ENCODE measurements around the gene NOTCH1. TPM values are rescaled to one million over a fixed set of nuclear protein-coding genes. Genes with fewer than 3 reads are reported as not detected.

NOTCH1 gene
- total and polyA plus RNA-seq, 4 donors, result 28.2 to 75.9 (median 50.0) TPM

- no peak for DNase-seq (ENCODE audit: low read depth in 4 of 6, low spot score in 6 of 6)
- H3K4me3 ChIP-seq (ENCODE audit: low read depth, low read length), result no peak overlapping the region
- H3K27ac ChIP-seq (ENCODE audit: low read depth, low read length), result no peak overlapping the region
- 96% methylated on average over 7 of the region's 7 CpGs for WGBS (ENCODE audit: insufficient coverage)
- H3K27me3 ChIP-seq (ENCODE audit: control insufficient read depth, insufficient read depth, low read length), result no peaks in the 10 kb centered on the region
- H3K36me3 ChIP-seq (ENCODE audit: control insufficient read depth, insufficient read depth, low read length), result peaks cover 8% of the 10 kb centered on the region
- H3K4me1 ChIP-seq (ENCODE audit: control insufficient read depth, insufficient read depth, low read length), result peaks cover 38% of the 10 kb centered on the region
- no peaks in the 10 kb centered on the region for H3K9me3 ChIP-seq (ENCODE audit: control insufficient read depth, insufficient read depth, low read length)
These were observed 58.2 kb downstream of the NOTCH1 start for GRCh38 chr9:136487672-136488071.

- Histone ChIP-seq H3K36me3 (ENCODE audit: control insufficient read depth, insufficient read depth, low read length) (peaks cover 6% of the 10 kb centered on the region), H3K27ac (ENCODE audit: low read depth, low read length) (no peak overlapping the region), H3K27me3 (ENCODE audit: control insufficient read depth, insufficient read depth, low read length) (no peaks in the 10 kb centered on the region), H3K9me3 (ENCODE audit: control insufficient read depth, insufficient read depth, low read length) (no peaks in the 10 kb centered on the region), H3K4me1 (ENCODE audit: control insufficient read depth, insufficient read depth, low read length) (peaks cover 39% of the 10 kb centered on the region), H3K4me3 (ENCODE audit: low read depth, low read length) (no peak overlapping the region)
- WGBS (ENCODE audit: insufficient coverage), result 93% methylated on average over 18 of the region's 18 CpGs
- no peak for DNase-seq (ENCODE audit: low read depth in 4 of 6, low spot score in 6 of 6)
These were observed 58.8 kb downstream of the NOTCH1 start for GRCh38 chr9:136486823-136487620.

GRCh38 chr9:136486131-136486530, 59.7 kb downstream of the NOTCH1 start:
- Histone ChIP-seq H3K4me3 (ENCODE audit: low read depth, low read length) (no peak overlapping the region), H3K4me1 (ENCODE audit: control insufficient read depth, insufficient read depth, low read length) (peaks cover 48% of the 10 kb centered on the region), H3K27ac (ENCODE audit: low read depth, low read length) (no peak overlapping the region), H3K36me3 (ENCODE audit: control insufficient read depth, insufficient read depth, low read length) (peaks cover 6% of the 10 kb centered on the region), H3K27me3 (ENCODE audit: control insufficient read depth, insufficient read depth, low read length) (no peaks in the 10 kb centered on the region), H3K9me3 (ENCODE audit: control insufficient read depth, insufficient read depth, low read length) (no peaks in the 10 kb centered on the region)
- DNase-seq (ENCODE audit: low read depth in 4 of 6, low spot score in 6 of 6), result no peak
- WGBS (ENCODE audit: insufficient coverage), result 90% methylated on average over 7 of the region's 7 CpGs

GRCh38 chr9:136485049-136486045, 60.5 kb downstream of the NOTCH1 start:
- no peaks in the 10 kb centered on the region for H3K27me3 ChIP-seq (ENCODE audit: control insufficient read depth, insufficient read depth, low read length)
- H3K4me3 ChIP-seq (ENCODE audit: low read depth, low read length), result no peak overlapping the region
- no peak overlapping the region for H3K27ac ChIP-seq (ENCODE audit: low read depth, low read length)
- H3K9me3 ChIP-seq (ENCODE audit: control insufficient read depth, insufficient read depth, low read length), result no peaks in the 10 kb centered on the region
- 31% methylated on average over 15 of the region's 21 CpGs for WGBS (ENCODE audit: insufficient coverage)
- H3K36me3 ChIP-seq (ENCODE audit: control insufficient read depth, insufficient read depth, low read length), result peaks cover under 1% of the 10 kb centered on the region
- DNase-seq (ENCODE audit: low read depth in 4 of 6, low spot score in 6 of 6), result peak in 5 of 6 donors; percentile 47 to 89 (median 68)
- peaks cover 48% of the 10 kb centered on the region for H3K4me1 ChIP-seq (ENCODE audit: control insufficient read depth, insufficient read depth, low read length)

GRCh38 chr9:136484153-136485048, 61.4 kb downstream of the NOTCH1 start:
- no peak for DNase-seq (ENCODE audit: low read depth in 4 of 6, low spot score in 6 of 6)
- Histone ChIP-seq H3K4me3 (ENCODE audit: low read depth, low read length) (peak overlapping the region; percentile 69), H3K27ac (ENCODE audit: low read depth, low read length) (peak overlapping the region; percentile 33), H3K36me3 (ENCODE audit: control insufficient read depth, insufficient read depth, low read length) (no peaks in the 10 kb centered on the region), H3K9me3 (ENCODE audit: control insufficient read depth, insufficient read depth, low read length) (no peaks in the 10 kb centered on the region), H3K4me1 (ENCODE audit: control insufficient read depth, insufficient read depth, low read length) (peaks cover 46% of the 10 kb centered on the region), H3K27me3 (ENCODE audit: control insufficient read depth, insufficient read depth, low read length) (no peaks in the 10 kb centered on the region)
- 37% methylated on average over 59 of the region's 59 CpGs for WGBS (ENCODE audit: insufficient coverage)

- peak in 5 of 6 donors; percentile 88 to 98 (median 91) for DNase-seq (ENCODE audit: low read depth in 4 of 6, low spot score in 6 of 6)
- H3K9me3 ChIP-seq (ENCODE audit: control insufficient read depth, insufficient read depth, low read length), result no peaks in the 10 kb centered on the region
- peak overlapping the region; percentile 100 for H3K27ac ChIP-seq (ENCODE audit: low read depth, low read length)
- no peaks in the 10 kb centered on the region for H3K36me3 ChIP-seq (ENCODE audit: control insufficient read depth, insufficient read depth, low read length)
- peak overlapping the region; percentile 69 for H3K4me3 ChIP-seq (ENCODE audit: low read depth, low read length)
- WGBS (ENCODE audit: insufficient coverage), result under 1% methylated on average over 63 of the region's 63 CpGs
- peaks cover 41% of the 10 kb centered on the region for H3K4me1 ChIP-seq (ENCODE audit: control insufficient read depth, insufficient read depth, low read length)
- H3K27me3 ChIP-seq (ENCODE audit: control insufficient read depth, insufficient read depth, low read length), result no peaks in the 10 kb centered on the region
These were observed 62.2 kb downstream of the NOTCH1 start for GRCh38 chr9:136483589-136484152.

GRCh38 chr9:136482793-136483588, 62.9 kb downstream of the NOTCH1 start, which contains the start of gene SEC16A:
Gene SEC16A (minus strand): TSS chr9:136483040. CDS start chr9:136477615, 5,425 bp downstream.
- Histone ChIP-seq H3K27me3 (ENCODE audit: control insufficient read depth, insufficient read depth, low read length) (no peaks in the 10 kb centered on the region), H3K9me3 (ENCODE audit: control insufficient read depth, insufficient read depth, low read length) (no peaks in the 10 kb centered on the region), H3K36me3 (ENCODE audit: control insufficient read depth, insufficient read depth, low read length) (peaks cover 1% of the 10 kb centered on the region), H3K4me1 (ENCODE audit: control insufficient read depth, insufficient read depth, low read length) (peaks cover 34% of the 10 kb centered on the region), H3K4me3 (ENCODE audit: low read depth, low read length) (peak within 1 kb of the TSS; percentile 74), H3K27ac (ENCODE audit: low read depth, low read length) (peak within 1 kb of the TSS; percentile 100)
- peak; percentile 92 to 100 (median 98) for DNase-seq (ENCODE audit: low read depth in 4 of 6, low spot score in 6 of 6)
- WGBS (ENCODE audit: insufficient coverage), result under 1% methylated on average over 87 of the region's 109 CpGs

- peak overlapping the region; percentile 74 for H3K4me3 ChIP-seq (ENCODE audit: low read depth, low read length)
- WGBS (ENCODE audit: insufficient coverage), result 0% methylated on average over 35 of the region's 39 CpGs
- peaks cover 9% of the 10 kb centered on the region for H3K36me3 ChIP-seq (ENCODE audit: control insufficient read depth, insufficient read depth, low read length)
- DNase-seq (ENCODE audit: low read depth in 4 of 6, low spot score in 6 of 6), result peak in 1 of 6 donors; percentile 21
- peak overlapping the region; percentile 83 for H3K27ac ChIP-seq (ENCODE audit: low read depth, low read length)
- H3K27me3 ChIP-seq (ENCODE audit: control insufficient read depth, insufficient read depth, low read length), result no peaks in the 10 kb centered on the region
- no peaks in the 10 kb centered on the region for H3K9me3 ChIP-seq (ENCODE audit: control insufficient read depth, insufficient read depth, low read length)
- peaks cover 32% of the 10 kb centered on the region for H3K4me1 ChIP-seq (ENCODE audit: control insufficient read depth, insufficient read depth, low read length)
These were observed 63.6 kb downstream of the NOTCH1 start for GRCh38 chr9:136482046-136482792.
